CD4-positive, alpha-beta T cell treated with Interleukin-4 for 4 hours (primary cell): ENCODE measurements around the gene DNAH11.

Experiments
- DNase-seq: peaks from one replicate; pipeline ENCODE4 v3.0.0-alpha.2; 2020

The DNAH11 gene

DNA sequence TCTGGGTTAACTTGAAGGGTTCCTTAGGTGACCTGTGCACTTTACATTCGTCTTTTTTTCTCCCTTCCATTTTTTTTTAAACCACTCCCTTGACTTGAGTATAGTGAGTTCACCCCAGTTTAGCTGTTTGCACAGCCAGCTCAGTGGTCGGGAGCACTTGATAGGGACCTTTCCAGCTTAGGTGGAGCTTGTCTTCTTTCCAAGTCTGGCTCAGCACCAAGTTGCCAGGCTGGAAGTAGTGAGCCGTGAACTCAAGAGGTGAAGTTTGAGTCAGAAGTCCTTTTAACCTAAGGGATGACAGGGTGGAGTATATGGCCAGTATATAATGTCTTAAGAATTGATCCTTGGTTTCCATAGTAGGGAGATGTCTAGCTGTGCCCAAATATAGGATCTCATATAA is 7.2 kb downstream of the DNAH11 start:
- no peak for DNase-seq

DNA sequence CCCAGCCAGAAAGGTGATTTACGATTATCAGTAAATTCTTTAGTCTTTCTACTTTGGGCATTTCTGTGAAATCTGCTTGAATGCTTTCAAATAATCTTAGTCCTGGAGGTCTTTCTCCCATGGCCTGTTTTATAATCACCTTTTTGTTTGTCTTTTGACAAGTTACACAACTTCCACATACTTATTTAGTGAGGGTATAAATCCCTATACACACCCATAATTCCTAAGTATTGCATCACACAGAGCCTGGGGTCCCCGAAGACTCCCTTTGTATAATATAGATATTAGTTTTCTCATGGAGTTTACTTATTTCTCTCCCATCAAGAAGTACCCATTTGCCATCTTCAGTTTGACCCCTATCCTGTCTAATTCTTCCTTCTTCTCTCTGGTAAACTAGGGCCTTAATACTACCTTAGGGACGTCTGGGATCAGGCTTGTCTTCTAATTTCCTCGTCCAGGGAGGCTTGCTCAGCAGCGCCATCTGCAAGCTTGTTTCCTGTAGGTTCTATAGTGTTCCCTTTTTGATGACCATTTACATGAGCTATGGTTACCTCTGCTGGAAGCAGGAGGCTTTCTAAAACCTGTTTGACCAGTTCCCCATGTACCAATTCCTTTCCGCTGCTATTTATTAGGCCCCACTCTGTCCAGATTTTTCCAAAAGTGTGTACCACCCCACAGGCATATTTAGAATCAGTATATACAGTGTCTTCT is 8.1 kb downstream of the DNAH11 start:
- DNase-seq = no peak

DNA sequence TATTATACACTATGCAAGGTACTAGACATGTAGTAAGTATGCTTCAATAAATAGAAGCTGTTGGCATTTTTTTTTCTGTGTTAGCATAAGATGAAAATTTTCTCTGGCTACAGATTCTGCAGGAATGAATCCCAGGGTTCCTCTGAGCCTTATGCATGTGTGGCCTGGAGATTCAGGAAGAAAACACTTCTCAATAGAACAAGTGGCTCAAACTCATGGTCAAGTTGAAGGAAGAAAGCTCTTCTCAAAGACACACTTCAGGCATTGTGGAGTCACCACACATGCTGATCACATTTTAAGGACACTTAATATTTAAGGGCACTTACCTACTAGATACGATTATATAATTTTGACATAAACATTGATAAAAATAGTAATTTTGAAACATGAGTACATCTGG is 19.5 kb downstream of the DNAH11 start:
- DNase-seq = no peak

DNA sequence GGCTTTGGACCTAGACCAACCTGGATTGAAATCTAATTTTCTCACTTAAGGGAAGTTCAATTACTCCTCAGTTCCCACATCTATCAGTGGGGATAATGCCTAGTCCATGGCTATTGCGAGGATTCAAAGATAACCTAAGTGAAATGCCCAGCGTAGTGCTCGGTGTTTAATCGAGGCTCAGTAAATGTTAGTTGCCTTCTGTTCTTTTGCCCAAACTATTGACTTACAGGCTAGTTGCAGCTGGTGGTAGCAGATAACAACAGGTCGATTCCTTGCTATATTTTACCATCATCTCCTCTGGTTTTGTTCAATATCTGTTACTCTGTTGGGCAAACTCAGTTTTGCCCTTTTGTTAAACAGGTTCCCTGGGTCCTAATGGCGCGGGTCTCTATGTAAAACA is 22.8 kb downstream of the DNAH11 start:
- DNase-seq = no peak

DNA sequence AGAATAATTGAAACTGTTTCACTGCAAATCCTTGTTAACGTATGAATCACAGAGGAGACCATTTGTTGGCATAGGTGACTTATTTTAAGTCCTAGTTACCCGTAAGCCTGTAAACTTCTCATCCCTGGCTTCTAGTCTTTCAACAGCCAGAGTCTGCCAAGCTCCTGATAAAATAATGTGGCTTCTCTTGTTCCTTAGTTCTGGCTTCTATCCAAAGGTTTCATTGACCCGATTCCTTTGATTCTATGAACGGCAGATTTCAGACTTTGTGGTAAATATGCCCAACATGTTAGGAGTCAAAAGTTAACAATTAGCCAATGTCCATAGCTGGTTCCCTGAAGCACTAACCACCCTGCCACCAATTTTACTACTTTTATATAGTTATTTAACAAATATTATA is 23.3 kb downstream of the DNAH11 start:
- no peak for DNase-seq

DNA sequence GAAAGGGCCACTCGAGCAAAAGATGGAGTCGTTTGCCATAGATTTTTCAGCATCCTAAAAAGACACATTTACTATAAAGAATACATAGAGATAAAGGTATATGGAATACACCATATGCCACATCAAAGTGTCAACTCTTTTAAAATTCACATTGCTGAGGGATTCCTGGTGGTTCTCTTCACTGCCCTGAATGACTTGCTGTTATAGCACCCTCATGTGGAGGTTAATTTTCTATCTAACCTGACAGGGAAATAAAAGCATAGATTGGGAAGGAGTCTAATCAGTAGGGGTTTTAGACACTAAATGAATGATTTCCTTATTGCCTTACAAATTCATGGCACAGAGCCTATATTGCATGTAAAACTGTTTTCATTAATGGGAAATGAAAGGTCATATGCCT is 25.9 kb downstream of the DNAH11 start:
- peak; percentile 25 for DNase-seq

DNA sequence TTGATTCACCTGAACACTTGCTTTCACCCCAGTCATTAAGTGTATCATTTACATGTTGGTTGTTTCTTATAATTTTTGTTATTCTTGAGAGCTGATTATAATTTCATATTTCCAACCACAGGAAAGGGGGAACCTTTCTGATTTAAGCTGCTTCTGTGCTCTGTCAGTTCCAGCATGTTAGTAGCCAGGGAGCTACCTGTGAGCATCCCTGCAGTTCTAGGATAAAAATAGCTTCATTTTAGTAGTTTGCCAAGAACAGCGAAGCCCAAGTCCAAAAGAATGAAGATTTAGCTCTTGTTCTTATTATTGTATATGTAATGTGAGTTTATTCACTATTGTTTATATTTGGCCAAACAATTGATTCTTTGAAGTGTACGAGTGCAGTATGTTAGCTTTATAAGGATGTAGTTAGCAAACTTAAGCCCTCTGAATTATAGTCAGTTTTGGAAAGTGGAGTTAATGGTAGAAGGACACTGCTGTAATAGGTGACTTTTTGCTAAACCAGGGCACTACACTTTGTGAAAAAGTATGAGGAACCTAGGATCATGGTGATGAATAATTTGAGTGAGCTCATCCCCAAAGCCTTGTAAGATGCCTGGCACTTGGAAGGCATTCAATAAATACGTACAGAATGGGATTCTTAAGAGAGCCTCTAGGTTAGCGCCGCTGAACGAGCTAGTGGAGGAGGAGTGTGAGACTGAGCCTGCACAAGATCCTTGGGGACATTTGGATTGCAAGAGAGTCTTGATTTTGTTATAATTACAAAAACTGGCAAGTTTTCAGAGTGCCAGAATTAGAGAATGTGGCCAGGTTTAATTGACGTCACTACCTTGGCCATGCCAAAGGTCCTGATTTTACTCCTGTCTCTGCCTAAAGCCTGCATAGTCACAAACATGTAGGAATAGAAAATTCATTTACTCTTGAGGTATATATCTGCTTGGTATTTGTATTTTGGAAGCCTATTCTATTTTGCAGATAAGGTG is 29.8 kb downstream of the DNAH11 start:
- DNase-seq = no peak

DNA sequence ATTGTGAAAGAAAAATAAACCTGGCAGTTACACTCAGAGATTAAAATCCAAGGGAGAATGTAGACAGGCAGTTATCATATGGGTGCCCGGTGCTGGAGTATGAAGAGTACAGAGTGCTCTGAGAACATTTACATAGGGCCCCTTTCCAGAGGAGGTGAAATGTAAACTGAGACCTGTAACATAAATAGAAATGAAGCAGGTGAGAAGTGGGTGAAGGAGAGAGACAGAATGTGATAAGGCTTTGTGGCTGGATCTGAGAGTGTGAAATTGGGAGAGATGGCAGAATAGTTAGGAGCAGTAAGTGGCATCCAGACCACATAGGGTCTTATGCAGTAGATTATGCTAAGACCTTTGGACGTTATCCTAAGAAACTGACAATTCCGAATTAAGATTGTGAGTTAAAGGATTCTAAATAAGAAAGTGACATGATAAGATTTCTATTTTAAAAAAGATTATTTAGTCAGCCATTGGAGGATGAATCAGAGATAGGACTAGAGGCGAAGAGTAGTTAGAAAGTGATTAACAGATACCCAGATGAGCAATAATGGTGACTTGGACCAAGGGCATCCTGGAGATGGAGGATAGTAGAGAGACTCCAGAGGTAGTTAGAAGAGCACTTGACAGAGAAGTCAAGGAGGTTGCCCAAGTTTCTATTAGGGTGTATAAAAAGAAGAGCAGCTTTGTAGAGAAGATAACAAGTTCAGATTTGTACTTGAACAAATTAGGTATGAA is 36.7 kb downstream of the DNAH11 start:
- no peak for DNase-seq

DNA sequence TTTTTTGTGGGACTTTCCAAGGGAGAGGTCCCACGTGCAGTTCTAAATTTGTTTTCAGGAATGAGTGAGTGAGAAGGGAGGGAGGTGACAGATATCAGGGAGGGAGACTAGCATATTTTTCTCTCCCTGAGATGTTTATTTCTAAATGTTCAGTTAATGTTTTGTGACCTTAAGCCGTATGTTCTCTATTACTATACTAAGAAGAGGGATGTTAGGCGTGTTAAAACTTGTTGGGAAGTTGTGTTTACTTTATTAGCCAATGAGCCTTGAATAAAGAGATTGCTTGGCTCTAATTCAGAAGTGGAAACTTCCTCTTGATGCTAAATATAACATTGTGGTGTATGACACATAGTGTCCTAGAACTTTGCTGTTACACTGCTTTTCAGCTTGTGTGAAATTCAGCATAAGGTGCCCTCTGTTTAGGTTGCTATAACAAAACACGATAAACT is 37.3 kb downstream of the DNAH11 start:
- DNase-seq = no peak

DNA sequence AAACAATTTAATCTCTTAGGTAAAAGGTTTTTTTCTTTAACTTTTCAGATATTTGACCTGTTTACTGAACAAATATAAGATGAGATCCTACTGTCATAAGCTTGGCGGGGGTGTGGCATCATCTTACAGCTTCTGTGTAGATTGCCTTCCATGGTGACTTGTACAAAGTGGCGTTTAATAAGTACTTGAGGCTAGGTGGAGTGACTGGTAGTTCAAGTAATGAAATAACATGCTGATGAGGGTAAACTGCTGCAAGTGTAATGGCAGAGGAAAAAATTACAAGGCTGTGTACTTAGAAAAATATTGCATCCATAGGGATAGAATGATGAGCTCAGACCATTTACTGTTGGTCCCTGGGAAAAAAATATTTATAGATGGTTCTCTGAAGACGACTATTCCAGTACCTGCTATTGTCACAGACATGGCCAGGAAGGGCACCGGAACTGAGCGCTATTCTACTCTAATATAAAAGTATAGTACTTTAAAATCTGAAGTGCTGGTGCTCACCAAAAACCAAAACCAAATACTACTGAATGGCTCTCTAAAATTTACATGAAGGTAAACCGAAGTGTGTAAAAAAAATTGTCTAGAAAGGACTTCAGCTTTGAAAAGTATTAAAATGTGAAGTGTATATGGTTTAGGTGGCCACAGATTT is 42.4 kb downstream of the DNAH11 start:
- DNase-seq = no peak

DNA sequence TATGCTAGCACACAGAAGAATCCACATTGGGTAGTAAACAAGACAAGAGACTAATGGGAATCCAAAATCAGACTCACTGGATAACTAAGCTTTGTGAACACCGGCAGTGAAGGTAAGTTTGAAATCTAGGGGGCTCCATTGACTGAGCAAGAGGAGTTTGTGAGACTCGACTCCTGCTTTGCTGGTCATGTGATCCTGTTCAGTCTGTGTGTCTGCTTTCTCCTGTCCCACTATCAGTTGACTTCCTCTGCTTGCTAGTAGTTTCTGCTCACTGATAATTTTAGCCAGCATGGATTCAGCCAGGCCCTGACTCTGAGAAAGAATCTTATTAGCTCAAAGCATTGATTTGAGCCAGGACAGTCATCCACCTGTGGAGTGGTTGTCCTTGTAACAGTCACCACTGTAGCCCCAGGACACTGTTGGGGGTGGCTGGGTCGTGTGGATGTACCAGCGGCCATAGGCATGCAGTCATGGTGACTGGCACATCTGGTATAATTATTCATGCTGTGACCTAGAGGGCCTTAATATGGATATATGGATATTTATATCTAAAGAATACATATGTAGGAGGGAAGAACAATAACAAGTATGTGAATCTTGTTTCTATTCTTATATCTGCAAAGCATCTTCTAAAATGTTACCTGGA is 44.4 kb downstream of the DNAH11 start:
- no peak for DNase-seq

DNA sequence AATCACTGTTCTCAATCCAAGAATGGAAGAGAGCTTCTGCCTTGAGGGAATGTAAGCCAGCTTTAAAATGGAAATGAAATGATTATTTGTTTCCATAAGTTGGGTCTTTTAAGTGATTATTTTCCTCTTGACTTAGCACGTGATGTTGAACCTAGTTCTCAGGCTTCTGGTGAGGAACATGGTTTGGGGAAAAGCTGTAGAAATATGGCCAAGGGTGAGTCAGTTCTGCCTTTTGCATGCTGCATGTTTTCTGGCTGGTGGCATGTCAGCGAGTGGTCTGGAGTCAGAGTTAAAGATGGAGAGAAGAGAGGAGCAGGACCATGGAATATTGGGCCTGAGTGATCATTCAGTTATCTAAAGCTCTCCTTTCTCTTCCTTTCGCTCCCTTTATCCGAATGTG is 54.0 kb downstream of the DNAH11 start:
- DNase-seq = no peak

DNA sequence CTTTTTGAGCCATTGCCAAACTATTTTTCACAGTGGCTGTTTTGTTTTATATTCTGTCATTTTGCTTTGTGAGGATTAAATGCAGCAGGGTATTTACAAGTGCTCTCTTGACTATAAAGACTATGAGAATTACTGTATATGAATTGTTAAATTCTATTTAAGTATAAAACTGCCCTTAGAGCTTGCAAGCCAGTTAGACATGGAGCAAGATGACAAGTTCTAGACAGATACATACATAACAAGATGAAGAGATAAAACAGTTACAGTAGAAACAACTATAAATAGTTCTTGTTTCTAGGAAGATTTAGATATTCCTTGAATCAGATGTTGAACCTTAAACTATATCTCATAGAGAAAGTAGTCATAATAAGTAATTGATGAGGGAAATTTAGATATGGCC is 60.6 kb downstream of the DNAH11 start:
- no peak for DNase-seq

DNA sequence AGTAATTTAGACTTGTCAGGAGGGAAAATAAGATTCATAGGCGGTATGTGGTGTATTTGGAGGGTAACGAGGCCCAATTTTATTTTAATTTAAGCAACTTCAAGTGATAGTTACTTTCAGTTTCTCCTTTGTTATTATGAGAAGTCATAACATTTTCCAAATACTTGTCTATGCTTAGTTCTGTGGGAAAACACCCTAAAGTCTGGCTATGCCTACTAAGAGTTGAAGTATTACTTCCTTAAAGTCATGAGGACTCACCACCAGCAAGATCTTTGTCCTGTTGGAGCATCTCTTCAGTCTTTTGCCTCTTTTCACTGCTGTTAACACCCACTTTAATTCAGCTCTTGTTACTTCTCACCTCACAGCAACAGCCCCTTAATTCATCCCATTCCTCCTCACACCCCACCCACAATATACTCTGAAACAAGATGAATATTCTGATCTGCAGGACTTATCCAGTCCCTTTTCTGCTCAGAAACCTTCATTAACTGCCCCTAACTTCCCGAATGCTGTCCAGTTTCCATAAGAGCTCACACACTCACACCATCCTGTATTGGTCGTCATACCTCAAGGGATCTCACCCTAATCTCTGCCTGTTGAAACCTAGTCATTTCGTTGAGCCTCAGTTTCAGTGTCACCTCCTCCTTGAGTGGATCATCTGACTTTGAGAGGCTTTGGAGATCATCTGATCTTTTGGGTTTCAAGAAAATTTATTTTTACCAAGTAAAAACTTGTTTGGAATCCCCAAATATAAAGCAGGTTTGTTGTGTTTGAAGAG is 61.3 kb downstream of the DNAH11 start:
- DNase-seq = no peak

DNA sequence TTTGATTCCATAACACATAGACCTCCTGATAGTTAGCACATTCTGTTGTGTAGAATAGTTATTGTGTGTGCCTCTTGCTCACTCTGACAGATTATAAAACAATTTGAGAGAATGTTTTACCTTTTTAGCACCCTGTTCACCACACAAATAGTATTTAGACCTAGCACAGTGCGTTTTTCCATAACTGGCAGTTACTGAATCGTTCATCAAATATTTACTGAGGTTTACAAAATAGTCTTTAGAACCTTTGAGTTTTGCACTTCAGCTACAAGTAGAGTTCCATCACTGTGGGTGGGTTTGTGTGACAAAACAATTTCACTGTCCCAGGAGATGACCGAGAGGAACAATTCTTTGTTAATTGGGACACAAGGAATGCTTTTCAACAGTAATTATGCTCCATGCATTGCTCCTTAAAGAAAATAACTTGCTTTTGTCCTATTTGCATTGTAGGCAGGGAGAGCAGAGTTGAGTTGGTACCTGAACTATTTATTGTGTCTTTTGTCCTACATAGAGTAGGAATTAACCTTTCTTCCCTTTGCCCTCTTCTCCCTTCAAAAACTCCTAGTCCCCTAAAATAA is 62.3 kb downstream of the DNAH11 start:
- no peak for DNase-seq

DNA sequence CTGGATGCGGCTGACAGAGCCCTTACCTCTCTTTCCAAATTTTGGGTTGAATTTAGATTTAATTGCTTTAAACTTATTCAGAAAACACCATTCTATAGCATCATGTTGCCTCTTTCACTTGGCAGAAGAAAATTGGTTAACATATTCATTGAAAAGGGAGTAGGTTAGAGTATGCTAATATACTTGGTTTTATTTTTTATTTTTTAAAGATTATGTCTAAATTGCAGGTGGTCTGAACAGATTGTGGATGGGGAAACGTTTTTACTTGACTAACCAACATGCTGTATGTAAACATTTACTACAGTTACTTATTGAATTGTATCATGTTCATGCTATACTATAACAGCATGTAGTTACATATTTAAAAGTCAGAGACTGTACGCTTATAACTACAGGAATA is 65.6 kb downstream of the DNAH11 start:
- no peak for DNase-seq

DNA sequence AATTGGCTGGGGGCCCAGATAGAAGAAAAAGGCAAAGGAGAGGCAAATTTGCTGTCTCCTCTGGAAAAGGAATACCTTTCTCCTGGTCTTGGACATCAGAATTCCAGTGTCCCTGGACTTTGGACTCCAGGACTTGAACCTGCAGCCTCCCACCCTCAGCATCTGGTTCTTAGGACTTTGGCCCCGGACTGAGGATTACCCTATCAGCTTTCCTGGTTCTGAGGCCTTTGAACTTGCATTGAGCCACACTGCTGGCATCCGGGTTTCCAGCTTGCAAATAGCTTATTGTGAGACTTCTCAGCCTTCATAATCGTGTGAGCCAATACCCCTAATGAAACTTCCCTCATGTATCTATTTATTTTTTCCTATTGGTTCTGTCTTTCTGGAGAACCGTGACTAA is 68.3 kb downstream of the DNAH11 start:
- no peak for DNase-seq

DNA sequence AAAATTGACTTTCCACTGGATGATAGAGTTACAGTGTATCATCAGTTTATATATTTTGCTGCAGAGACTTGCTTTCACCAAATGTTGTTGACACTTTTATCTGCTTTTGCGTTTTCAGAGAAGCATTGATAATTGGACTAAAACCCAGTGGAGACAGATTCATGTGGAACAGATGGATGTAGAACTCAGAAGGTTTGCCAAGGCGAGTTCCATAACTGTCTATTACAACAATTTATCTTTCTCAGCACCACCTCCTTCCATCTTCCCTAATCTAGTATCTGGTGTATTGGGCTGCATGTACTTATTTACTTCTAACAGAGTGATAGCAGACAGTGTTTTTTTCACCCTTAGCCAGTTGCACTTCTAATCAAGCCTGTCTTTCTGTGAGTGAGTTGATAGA is 73.3 kb downstream of the DNAH11 start:
- DNase-seq = no peak

DNA sequence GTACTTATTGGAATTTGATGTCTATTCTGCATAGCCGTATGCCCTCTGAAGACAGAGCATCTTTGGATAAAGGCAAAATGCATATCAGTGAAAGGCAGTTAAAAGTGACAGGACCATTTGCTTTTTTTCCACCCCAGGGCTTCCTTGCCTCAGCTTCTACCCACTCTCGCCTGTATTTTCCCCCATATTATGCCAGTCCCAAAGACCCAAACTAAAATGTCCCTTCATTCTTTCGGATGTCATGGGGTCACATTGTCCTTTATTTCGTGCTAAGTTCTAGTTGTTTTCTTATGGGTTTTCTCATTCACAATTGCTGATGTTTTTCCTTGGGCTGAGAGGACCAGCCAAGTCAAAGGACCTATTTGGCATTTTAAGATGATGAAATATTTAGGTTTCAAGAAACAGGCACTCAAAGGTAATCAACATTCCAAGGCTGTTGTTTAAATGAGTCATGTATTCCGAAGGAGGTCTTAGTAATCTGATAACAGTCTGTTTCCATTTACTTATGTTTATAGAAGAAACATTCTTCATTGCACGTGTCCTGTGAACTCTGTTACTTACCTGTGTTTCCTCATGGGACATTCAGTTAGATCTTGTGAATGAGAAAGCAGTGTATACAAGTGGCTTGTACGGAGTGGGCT is 74.1 kb downstream of the DNAH11 start:
- DNase-seq = no peak

DNA sequence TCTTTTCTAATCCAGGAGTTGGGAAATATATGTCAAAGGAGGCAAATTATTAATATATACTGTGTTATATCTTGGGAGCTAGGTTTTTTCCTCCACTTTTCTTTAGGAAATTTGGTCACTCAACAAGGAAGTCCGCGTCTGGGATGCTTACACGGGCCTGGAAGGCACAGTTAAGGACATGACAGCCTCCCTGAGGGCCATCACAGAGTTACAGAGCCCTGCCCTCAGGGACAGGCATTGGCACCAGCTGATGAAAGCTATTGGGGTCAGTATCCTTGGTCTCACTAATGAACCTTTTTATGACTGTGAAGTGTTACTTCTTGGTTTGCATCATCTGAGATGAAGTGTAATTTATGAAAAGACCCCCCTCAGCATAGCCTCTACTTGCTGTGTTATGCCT is 74.7 kb downstream of the DNAH11 start:
- no peak for DNase-seq

DNA sequence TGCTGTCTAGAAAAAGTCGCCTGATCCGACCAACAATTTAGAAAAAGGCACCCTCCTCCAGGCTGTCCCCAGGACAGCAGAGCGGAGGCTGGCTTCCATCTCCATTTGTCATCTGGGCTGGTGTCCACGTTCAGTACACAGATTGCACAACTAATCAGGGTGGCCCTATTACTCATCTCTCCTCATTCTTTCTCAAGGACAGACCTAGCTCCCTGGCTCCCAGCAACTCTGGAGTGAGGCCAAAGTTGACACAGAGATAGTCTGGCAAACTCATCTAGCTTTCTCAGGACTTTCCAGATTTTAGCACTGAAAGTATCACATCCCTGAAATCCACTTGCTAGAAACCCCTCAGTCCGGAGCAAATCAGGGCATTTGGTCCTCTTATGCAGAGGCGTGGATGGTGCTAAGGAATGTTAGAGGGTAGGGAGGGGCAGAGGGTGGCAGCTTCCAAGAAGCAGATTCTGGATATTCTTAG is 75.1 kb downstream of the DNAH11 start:
- no peak for DNase-seq
